T47D (cell line): ENCODE measurements around the gene SNX4.
"Not testable (repeated sequence)": the region's sequence is repeated elsewhere in the genome, so short reads cannot be mapped to it uniquely, and the experiment has no call there.

Experiments
- DNase-seq, 2 experiments: peaks; one replicate each; pipeline versions ENCODE4 v3.0.0 to v3.0.0-alpha.2; 2011 to 2012; ENCODE audit warnings: low read depth in 1 of 2, low spot score in 1 of 2
- JUND ChIP-seq: IDR thresholded peaks from 2 replicates; pipeline ENCODE4 v1.6.1; 2012; ENCODE audit warnings: low read depth
- in situ Hi-C: cut with HindIII; loops from 2 replicates; pipeline ENCODE4 v1.10.0; 2016; ENCODE audit warnings: low sequenced_read_pairs, low pct_unique_long_range_greater_than_20kb

SNX4 gene

DNA sequence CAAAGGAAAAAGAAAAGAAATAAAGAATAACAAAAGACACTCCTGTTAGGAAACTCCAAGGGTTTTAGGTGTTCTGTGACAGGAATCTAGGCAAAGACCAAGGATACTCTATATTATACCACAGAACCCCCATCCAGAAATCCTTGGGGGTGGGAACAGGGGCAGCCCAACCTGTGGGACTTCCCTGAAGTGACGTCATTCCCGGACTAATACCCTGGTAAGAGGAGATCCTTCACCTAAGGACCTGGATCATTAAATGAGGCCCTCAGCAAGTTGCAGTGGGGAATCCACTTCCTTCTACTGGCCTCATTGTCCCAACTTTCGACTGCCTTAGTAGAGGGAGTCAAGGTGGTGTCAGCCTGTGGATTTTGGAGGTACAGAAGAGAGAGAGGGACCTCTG is 103.8 kb downstream of the SNX4 start:
- no peak for TF ChIP-seq JUND
- in situ Hi-C loops, result no loop called here
- no peak for DNase-seq

DNA sequence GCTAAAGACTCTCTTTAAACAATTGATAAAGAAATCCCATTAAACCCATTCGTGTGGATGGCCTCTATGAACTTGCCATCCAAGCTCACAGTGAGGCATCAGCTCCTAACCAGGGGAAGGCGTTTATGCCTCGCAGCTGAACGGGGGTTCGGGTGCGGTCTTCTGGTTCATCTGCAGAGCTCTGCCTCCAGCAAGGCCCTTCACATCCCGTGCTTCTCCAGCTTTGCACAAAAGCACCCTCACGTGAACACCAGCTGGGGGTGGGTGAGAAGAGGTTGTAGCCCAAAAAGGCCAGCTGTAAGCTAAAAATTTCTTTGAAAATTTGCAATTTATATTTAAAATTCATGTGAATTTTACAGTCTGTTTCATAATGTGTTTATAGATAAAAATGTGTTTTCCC is 105.3 kb downstream of the SNX4 start:
- in situ Hi-C loops, result no loop called here
- TF ChIP-seq JUND, result no peak
- DNase-seq, result no peak

- in situ Hi-C loops, result no loop called here
- no peak for TF ChIP-seq JUND
- DNase-seq, result no peak
Observed at GRCh38 chr3:125410922-125411321, 109.1 kb downstream of the SNX4 start.

DNA sequence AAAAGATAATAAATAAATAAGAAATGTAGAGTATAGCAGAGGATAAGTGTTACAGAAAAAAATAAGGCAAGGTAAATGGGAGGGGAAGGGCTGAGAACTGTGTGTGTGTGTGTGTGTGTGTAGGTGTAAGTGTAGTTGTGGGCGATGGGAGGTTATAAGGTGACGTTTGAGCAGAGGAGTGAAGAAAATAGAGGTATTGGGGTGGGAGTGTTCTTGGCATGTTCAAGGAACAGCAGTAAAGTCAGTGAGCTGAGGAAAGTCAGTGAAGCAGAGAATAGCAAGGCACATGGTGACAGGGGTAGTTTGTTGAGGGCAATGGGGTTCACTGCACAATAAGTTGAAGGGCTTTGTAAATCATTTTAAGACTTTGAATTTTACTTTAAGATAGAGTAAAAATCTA is 113.9 kb downstream of the SNX4 start:
- in situ Hi-C loops, result no loop called here
- no peak for TF ChIP-seq JUND
- no peak for DNase-seq

DNA sequence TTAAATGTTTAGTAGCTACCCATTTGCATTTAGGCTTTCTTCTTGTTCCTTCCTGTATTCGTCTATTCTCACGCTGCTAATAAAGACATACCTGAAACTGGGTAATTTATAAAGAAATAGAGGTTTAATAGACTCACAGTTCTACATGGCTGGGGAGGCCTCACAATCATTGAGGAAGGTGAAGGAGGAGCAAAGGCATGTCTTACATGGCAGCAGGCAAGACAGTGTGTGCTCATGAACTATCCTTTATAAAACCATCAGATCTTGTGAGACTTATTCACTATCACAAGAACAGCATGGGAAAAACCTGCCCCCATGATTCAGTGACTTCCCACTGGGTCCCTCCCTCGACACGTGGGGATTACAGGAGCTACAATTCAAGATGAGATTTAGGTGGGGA is 114.5 kb downstream of the SNX4 start:
- DNase-seq, result not testable (repeated sequence)

DNA sequence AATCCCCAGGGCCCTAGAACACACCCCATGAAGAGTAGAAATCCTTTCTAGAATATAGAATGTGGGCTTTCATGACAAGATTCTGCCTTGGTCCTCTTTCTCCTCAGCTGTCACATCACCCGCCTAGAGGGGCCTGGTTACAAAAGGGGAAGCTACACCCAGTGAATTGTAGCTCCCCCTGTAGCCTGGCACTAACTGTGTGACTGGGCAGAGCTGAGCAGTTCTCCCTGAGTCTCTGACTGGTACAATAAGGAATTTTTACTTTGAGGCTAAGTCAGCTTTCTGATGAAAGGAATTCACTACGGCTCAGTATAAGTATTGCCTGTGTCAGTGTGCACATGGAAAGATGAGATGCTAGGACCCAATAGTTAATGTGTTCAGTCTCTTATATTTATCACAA is 116.2 kb downstream of the SNX4 start:
- no peak for TF ChIP-seq JUND
- in situ Hi-C loops, result no loop called here
- no peak for DNase-seq

More for the DNA sequence above, 114.5 kb downstream of the SNX4 start:
- in situ Hi-C loops, result not testable (repeated sequence)

GRCh38 chr3:125402639-125403038 is 117.4 kb downstream of the SNX4 start:
- in situ Hi-C loops, result no loop called here
- DNase-seq, result no peak

DNA sequence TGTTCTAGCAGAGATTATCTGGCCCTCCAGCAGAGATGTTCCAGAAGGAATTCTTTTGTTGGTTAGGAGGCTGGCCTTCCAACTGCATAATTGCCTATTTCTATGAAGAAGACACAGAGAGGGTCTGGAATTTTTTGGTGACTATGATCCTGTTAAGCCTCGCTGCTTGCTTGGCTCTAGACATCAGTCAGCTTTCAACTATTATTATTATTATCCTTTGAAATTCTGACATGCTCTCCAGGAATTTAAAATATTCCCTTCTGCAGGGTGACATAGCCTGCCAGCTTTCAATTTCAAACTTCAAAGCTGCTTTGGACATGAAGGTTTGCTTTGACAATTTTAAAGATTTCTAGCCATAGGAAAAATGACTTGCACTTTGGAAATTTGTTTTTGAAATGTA is 118.6 kb downstream of the SNX4 start:
- no peak for DNase-seq
- no peak for TF ChIP-seq JUND
- in situ Hi-C loops, result no loop called here

More at GRCh38 chr3:125402639-125403038, 117.4 kb downstream of the SNX4 start:
- TF ChIP-seq JUND, result no peak

DNA sequence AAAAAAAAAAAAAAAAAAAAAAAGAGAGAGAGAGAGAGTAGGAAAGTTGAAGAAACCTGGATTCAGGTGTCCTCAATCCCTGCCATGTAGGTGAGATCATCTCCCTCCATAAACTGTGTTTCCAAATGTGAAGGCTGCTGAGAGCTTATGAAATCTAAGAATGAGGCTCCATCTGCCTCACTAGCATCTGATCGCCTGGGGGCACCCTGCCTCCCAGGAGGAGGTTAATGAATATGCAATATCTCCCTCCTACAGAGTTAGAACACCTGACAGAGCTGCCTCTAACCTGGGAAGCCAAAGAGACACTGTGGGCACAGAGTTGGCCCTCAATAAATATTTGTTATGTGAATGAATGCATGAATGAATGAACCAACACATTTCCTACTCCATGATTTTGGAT is 121.0 kb downstream of the SNX4 start:
- in situ Hi-C loops, result no loop called here
- TF ChIP-seq JUND, result no peak
- DNase-seq, result peak in 1 of 2 experiments; percentile 43
